Measurements from ENCODE around the gene RNF168.
"Not testable (repeated sequence)": the region's sequence is repeated elsewhere in the genome, so short reads cannot be mapped to it uniquely, and the experiment has no call there.

RNF168 gene

GRCh38 chr3:196524527-196524926, 21.0 kb upstream of the RNF168 start:
- H3K4me3 ChIP-seq (ENCODE audit: low read depth, low read length) = no peak overlapping the region
- peak; percentile 51 for TF ChIP-seq CTCF (conservative IDR thresholded peaks at IDR 0.05; ENCODE audit: low read depth, low read length)
- DNase-seq (ENCODE audit: low read depth) = peak; percentile 54

GRCh38 chr3:196523841-196524240, 20.3 kb upstream of the RNF168 start:
- H3K4me3 ChIP-seq (ENCODE audit: low read depth, low read length) = no peak overlapping the region
- TF ChIP-seq CTCF (conservative IDR thresholded peaks at IDR 0.05; ENCODE audit: low read depth, low read length) = no peak
- DNase-seq (ENCODE audit: low read depth) = no peak

GRCh38 chr3:196521291-196521690, 17.7 kb upstream of the RNF168 start:
- not testable (repeated sequence) for H3K4me3 ChIP-seq (ENCODE audit: low read depth, low read length); DNase-seq (ENCODE audit: low read depth)

GRCh38 chr3:196519718-196520082, 16.1 kb upstream of the RNF168 start:
- no peak for DNase-seq (ENCODE audit: low read depth)
- TF ChIP-seq CTCF (conservative IDR thresholded peaks at IDR 0.05; ENCODE audit: low read depth, low read length) = no peak
- H3K4me3 ChIP-seq (ENCODE audit: low read depth, low read length) = no peak overlapping the region

- no peak overlapping the region for H3K4me3 ChIP-seq (ENCODE audit: low read depth, low read length)
- peak; percentile 79 for DNase-seq (ENCODE audit: low read depth)
- TF ChIP-seq CTCF (conservative IDR thresholded peaks at IDR 0.05; ENCODE audit: low read depth, low read length) = peak; percentile 63
Measured at GRCh38 chr3:196518966-196519717, 15.6 kb upstream of the RNF168 start.

- no peak for DNase-seq (ENCODE audit: low read depth)
- no peak for TF ChIP-seq CTCF (conservative IDR thresholded peaks at IDR 0.05; ENCODE audit: low read depth, low read length)
Measured at GRCh38 chr3:196517919-196518318, 14.4 kb upstream of the RNF168 start.

GRCh38 chr3:196517162-196517800, 13.7 kb upstream of the RNF168 start:
- no peak for TF ChIP-seq CTCF (conservative IDR thresholded peaks at IDR 0.05; ENCODE audit: low read depth, low read length)
- DNase-seq (ENCODE audit: low read depth) = no peak
- H3K4me3 ChIP-seq (ENCODE audit: low read depth, low read length) = no peak overlapping the region

More at GRCh38 chr3:196517919-196518318, 14.4 kb upstream of the RNF168 start:
- no peak overlapping the region for H3K4me3 ChIP-seq (ENCODE audit: low read depth, low read length)

Measured in choroid plexus epithelial cell (primary cell).